Skin epidermis (tissue), 12 donors: Measurements from ENCODE around the gene VMP1.

Experiments
- H3K27ac ChIP-seq, 21 experiments: fragments of 200-600 bp; sonication (generic) in 11 of 21; one replicate each; pipeline ENCODE4 v1.5.0; 2020; ENCODE audit warnings: mild to moderate bottlenecking in 3 of 21, inconsistent platforms in 2 of 21, moderate library complexity in 2 of 21
- H3K4me3 ChIP-seq, 7 experiments: fragments of 200-600 bp; sonication (generic) in 2 of 7; one replicate each; pipeline ENCODE4 v1.5.0; 2020; ENCODE audit warnings: inconsistent platforms in 2 of 7, mild to moderate bottlenecking in 2 of 7, moderate library complexity in 1 of 7

The VMP1 gene

GRCh38 chr17:59699786-59700185 lies 7.7 kb upstream of the VMP1 start:
- Histone ChIP-seq H3K27ac (peak overlapping the region in 1 of 21 experiments; percentile 27), H3K4me3 (no peak overlapping the region)

- no peak overlapping the region for H3K4me3 ChIP-seq
- no peak overlapping the region for H3K27ac ChIP-seq
These were observed 5.2 kb upstream of the VMP1 start for GRCh38 chr17:59702304-59702703.

GRCh38 chr17:59707971-59708430 lies 547 bp downstream of the VMP1 start:
- peak overlapping the region; percentile 48 to 96 (median 92) for H3K27ac ChIP-seq
- peak overlapping the region; percentile 54 to 87 (median 79) for H3K4me3 ChIP-seq

GRCh38 chr17:59711936-59712335 lies 4.5 kb downstream of the VMP1 start:
- no peak overlapping the region for H3K27ac ChIP-seq
- no peak overlapping the region for H3K4me3 ChIP-seq

GRCh38 chr17:59712862-59713261 lies 5.4 kb downstream of the VMP1 start:
- Histone ChIP-seq H3K4me3 (no peak overlapping the region), H3K27ac (no peak overlapping the region)

- no peak overlapping the region for H3K27ac ChIP-seq
These were observed 6.8 kb downstream of the VMP1 start for GRCh38 chr17:59714255-59714654.

GRCh38 chr17:59716427-59716826 lies 9.0 kb downstream of the VMP1 start:
- Histone ChIP-seq H3K27ac (peak overlapping the region in 1 of 21 experiments; percentile 23), H3K4me3 (no peak overlapping the region)

More at GRCh38 chr17:59714255-59714654, 6.8 kb downstream of the VMP1 start:
- H3K4me3 ChIP-seq, result no peak overlapping the region

GRCh38 chr17:59719526-59719925 lies 12.1 kb downstream of the VMP1 start:
- Histone ChIP-seq H3K27ac (no peak overlapping the region), H3K4me3 (no peak overlapping the region)

GRCh38 chr17:59722623-59723022 lies 15.2 kb downstream of the VMP1 start:
- Histone ChIP-seq H3K27ac (peak overlapping the region in 1 of 21 experiments; percentile 43), H3K4me3 (no peak overlapping the region)

GRCh38 chr17:59723041-59723440 lies 15.6 kb downstream of the VMP1 start:
- Histone ChIP-seq H3K4me3 (no peak overlapping the region), H3K27ac (no peak overlapping the region)

- H3K4me3 ChIP-seq, result no peak overlapping the region
- H3K27ac ChIP-seq, result peak overlapping the region in 1 of 21 experiments; percentile 64
These were observed 16.2 kb downstream of the VMP1 start for GRCh38 chr17:59723607-59724006.

GRCh38 chr17:59725691-59726090 lies 18.2 kb downstream of the VMP1 start:
- peak overlapping the region in 11 of 21 experiments; percentile 3 to 66 (median 47) for H3K27ac ChIP-seq
- H3K4me3 ChIP-seq, result no peak overlapping the region

GRCh38 chr17:59727817-59728533 lies 20.5 kb downstream of the VMP1 start:
- Histone ChIP-seq H3K27ac (no peak overlapping the region), H3K4me3 (no peak overlapping the region)

- peak overlapping the region in 2 of 21 experiments; percentile 3 to 39 for H3K27ac ChIP-seq
- H3K4me3 ChIP-seq, result no peak overlapping the region
These were observed 22.9 kb downstream of the VMP1 start for GRCh38 chr17:59730268-59730834.

GRCh38 chr17:59733697-59734096 lies 26.2 kb downstream of the VMP1 start:
- Histone ChIP-seq H3K27ac (no peak overlapping the region), H3K4me3 (no peak overlapping the region)

- Histone ChIP-seq H3K4me3 (no peak overlapping the region), H3K27ac (no peak overlapping the region)
These were observed 26.8 kb downstream of the VMP1 start for GRCh38 chr17:59734226-59734625.

- no peak overlapping the region for H3K27ac ChIP-seq
- no peak overlapping the region for H3K4me3 ChIP-seq
These were observed 29.9 kb downstream of the VMP1 start for GRCh38 chr17:59737324-59737723.

GRCh38 chr17:59743842-59744241 lies 36.4 kb downstream of the VMP1 start:
- H3K4me3 ChIP-seq, result no peak overlapping the region
- H3K27ac ChIP-seq, result no peak overlapping the region

GRCh38 chr17:59745040-59745439 lies 37.6 kb downstream of the VMP1 start:
- Histone ChIP-seq H3K4me3 (no peak overlapping the region), H3K27ac (no peak overlapping the region)

GRCh38 chr17:59746849-59747445 lies 39.5 kb downstream of the VMP1 start:
- H3K27ac ChIP-seq, result peak overlapping the region in 1 of 21 experiments; percentile 22
- H3K4me3 ChIP-seq, result no peak overlapping the region

- no peak overlapping the region for H3K27ac ChIP-seq
These were observed 41.1 kb downstream of the VMP1 start for GRCh38 chr17:59748591-59748990.

More at GRCh38 chr17:59748591-59748990, 41.1 kb downstream of the VMP1 start:
- no peak overlapping the region for H3K4me3 ChIP-seq
